Measurements from ENCODE around the gene RICTOR. TPM values are rescaled to one million over a fixed set of nuclear protein-coding genes. Genes with fewer than 3 reads are reported as not detected.

RICTOR gene
- total and polyA plus RNA-seq, 11 donors, result 6.8 to 76.3 (median 30.8) TPM

- Histone ChIP-seq H3K4me1 (peaks cover 8 to 84% (median 51%) of the 10 kb centered on the region in 12 donors), H3K27ac (peak overlapping the region in 7 of 12 donors; percentile 12 to 42 (median 28)), H3K9me3 (peaks cover 0 to 16% (median 0%) of the 10 kb centered on the region in 12 donors), H3K27me3 (no peaks in the 10 kb centered on the region), H3K36me3 (peaks cover 0 to 17% (median 7%) of the 10 kb centered on the region in 9 donors), H3K4me3 (no peak overlapping the region)
- ATAC-seq (no peak), DNase-seq (no peak)
- TF ChIP-seq POLR2A (IDR thresholded peaks at IDR 0.05), result no peak
- TF ChIP-seq, protein P1, sequence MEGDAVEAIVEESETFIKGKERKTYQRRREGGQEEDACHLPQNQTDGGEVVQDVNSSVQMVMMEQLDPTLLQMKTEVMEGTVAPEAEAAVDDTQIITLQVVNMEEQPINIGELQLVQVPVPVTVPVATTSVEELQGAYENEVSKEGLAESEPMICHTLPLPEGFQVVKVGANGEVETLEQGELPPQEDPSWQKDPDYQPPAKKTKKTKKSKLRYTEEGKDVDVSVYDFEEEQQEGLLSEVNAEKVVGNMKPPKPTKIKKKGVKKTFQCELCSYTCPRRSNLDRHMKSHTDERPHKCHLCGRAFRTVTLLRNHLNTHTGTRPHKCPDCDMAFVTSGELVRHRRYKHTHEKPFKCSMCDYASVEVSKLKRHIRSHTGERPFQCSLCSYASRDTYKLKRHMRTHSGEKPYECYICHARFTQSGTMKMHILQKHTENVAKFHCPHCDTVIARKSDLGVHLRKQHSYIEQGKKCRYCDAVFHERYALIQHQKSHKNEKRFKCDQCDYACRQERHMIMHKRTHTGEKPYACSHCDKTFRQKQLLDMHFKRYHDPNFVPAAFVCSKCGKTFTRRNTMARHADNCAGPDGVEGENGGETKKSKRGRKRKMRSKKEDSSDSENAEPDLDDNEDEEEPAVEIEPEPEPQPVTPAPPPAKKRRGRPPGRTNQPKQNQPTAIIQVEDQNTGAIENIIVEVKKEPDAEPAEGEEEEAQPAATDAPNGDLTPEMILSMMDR (IDR thresholded peaks at IDR 0.05), result no peak
- intact Hi-C loops (cut with DNase I), result no loop called here
Observed at GRCh38 chr5:39062530-39062929, 11.7 kb downstream of the RICTOR start.

DNA sequence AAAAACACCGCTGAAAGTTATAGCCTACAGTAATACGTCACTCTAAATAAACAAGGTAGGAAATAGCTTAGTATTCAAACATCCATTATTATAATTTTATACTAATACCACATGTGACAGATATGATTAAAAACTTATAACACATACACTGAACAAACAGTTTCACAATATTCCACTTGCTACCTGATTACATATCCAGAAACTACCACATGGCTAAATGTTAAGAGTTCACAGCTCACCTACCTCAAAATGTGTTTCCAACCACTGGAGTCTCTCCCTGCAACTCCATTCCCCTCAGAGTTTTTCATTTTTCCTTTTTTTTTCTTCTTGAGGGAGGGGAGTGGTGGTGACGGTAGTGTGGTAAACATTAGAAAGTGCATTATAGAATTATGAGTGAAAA lies 12.1 kb downstream of the RICTOR start:
- WGBS, 4 donors, result 67 to 76% (median 68%) methylated on average over 3 of the region's 3 CpGs
- no peak for TF ChIP-seq POLR2A (IDR thresholded peaks at IDR 0.05)
- TF ChIP-seq, protein P1 (IDR thresholded peaks at IDR 0.05), result no peak
- Histone ChIP-seq H3K27ac (peak overlapping the region in 6 of 12 donors; percentile 21 to 42 (median 30)), H3K27me3 (no peaks in the 10 kb centered on the region), H3K4me1 (peaks cover 8 to 86% (median 55%) of the 10 kb centered on the region in 12 donors), H3K4me3 (no peak overlapping the region), H3K9me3 (peaks cover 0 to 12% (median 0%) of the 10 kb centered on the region in 12 donors), H3K36me3 (peaks cover 0 to 13% (median 6%) of the 10 kb centered on the region in 9 donors)
- ATAC-seq (peak in 2 of 4 donors; percentile 30 to 43), DNase-seq (no peak)
- intact Hi-C loops (cut with DNase I), result no loop called here

DNA sequence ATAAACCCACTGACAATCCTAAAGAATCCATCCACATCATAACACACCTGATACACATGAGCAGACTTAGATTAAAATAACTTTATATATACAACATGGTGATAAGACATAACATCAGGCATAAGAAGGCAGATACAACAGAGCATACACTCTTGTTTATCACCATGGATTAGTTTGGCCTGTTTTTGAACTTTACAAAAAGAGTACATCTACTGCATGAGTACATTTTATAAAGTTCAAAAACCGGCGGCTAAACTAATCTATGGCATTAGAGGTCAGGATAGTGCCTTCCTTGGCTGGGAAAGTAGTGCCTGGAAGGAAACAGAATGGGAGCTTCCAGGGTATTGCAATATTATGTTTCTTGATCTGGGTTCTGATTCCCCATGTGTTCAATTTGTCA lies 15.1 kb downstream of the RICTOR start:
- ATAC-seq (peak in 1 of 4 donors; percentile 29), DNase-seq (no peak)
- H3K4me3 ChIP-seq, result no peak overlapping the region
- no peaks in the 10 kb centered on the region for H3K27me3 ChIP-seq
- H3K36me3 ChIP-seq, result peaks cover 0 to 5% (median 0%) of the 10 kb centered on the region in 9 donors
- WGBS, 4 donors, result 26 to 40% (median 28%) methylated on average over 2 of the region's 2 CpGs
- peaks cover 8 to 91% (median 63%) of the 10 kb centered on the region in 12 donors for H3K4me1 ChIP-seq
- TF ChIP-seq POLR2A (IDR thresholded peaks at IDR 0.05), result no peak
- TF ChIP-seq, protein P1 (IDR thresholded peaks at IDR 0.05), result no peak
- peak overlapping the region in 2 of 12 donors; percentile 9 to 65 for H3K27ac ChIP-seq
- H3K9me3 ChIP-seq, result no peaks in the 10 kb centered on the region
- intact Hi-C loops (cut with DNase I), result no loop called here

DNA sequence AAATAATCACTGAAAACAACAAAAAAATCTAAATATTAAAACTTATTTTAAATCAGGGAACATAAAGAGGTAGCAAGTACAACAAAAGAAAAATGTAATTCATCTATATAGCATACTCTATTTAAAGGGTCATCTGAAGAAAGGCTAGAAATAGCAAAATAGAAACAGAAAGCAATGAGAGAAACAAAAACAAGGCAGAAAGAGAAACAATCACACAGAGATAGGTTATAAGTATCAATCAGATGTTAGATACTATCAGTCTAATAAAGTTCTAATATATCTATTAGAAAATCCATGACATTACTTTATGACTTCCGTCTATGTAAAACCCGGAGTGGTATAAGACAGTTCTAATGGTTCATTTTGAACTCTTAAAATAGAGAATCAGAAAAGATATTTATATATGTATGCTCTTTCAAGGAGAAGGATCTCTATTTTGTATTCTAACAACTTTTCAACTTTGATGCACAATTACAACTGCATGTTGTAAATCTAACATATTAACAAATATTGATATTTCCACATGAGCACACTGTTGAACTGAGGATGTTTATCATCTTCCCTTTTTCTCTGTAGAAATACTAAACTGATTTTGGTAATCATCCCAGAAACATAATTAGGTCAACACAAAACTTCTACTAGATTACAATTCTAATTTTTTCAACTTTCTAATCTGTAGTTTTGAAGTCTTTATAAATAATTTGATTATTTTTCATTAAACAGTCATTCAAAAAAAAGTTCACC lies 15.8 kb downstream of the RICTOR start:
- DNase-seq (no peak), ATAC-seq (no peak)
- Histone ChIP-seq H3K27me3 (no peaks in the 10 kb centered on the region), H3K36me3 (peaks cover 0 to 5% (median 0%) of the 10 kb centered on the region in 9 donors), H3K27ac (peak overlapping the region in 4 of 12 donors; percentile 4 to 65 (median 24)), H3K9me3 (no peaks in the 10 kb centered on the region), H3K4me3 (peak overlapping the region in 9 of 12 donors; percentile 12 to 49 (median 22)), H3K4me1 (peaks cover 8 to 94% (median 57%) of the 10 kb centered on the region in 12 donors)
- intact Hi-C loops (cut with DNase I), result no loop called here
- no peak for TF ChIP-seq POLR2A (IDR thresholded peaks at IDR 0.05)
- TF ChIP-seq, protein P1 (IDR thresholded peaks at IDR 0.05), result no peak
- 29 to 68% (median 38%) methylated on average over 2 of the region's 2 CpGs for WGBS, 4 donors
